GM19438 (cell line): ENCODE measurements around the gene RWDD4.
A peak's percentile ranks its signal among the peaks of the same experiment; 100 is the strongest.

Experiments used
- ATAC-seq: cut with Tn5 transposase; IDR thresholded peaks from one replicate; pipeline ENCODE4 v1.9.1; 2021; ENCODE audit warnings: low read depth; ENCODE audit not compliant: unreplicated experiment

RWDD4 gene

GRCh38 chr4:183607894-183608293 lies 51.1 kb downstream of the RWDD4 start:
- no peak for ATAC-seq

GRCh38 chr4:183602557-183603027 lies 56.4 kb downstream of the RWDD4 start:
- no peak for ATAC-seq

GRCh38 chr4:183601381-183601780 lies 57.6 kb downstream of the RWDD4 start:
- ATAC-seq, result no peak

- ATAC-seq, result no peak
Measured at GRCh38 chr4:183600189-183600685, 58.7 kb downstream of the RWDD4 start.

- peak; percentile 84 for ATAC-seq
Measured at GRCh38 chr4:183599690-183600089, 59.3 kb downstream of the RWDD4 start.

- peak; percentile 7 for ATAC-seq
Measured at GRCh38 chr4:183599284-183599683, 59.7 kb downstream of the RWDD4 start.

- ATAC-seq, result no peak
Measured at GRCh38 chr4:183596067-183596757, 62.8 kb downstream of the RWDD4 start.

GRCh38 chr4:183594823-183595222 lies 64.2 kb downstream of the RWDD4 start:
- no peak for ATAC-seq

- ATAC-seq, result no peak
Measured at GRCh38 chr4:183591301-183591700, 67.7 kb downstream of the RWDD4 start.
